H9 (cell line): ENCODE data around the gene TRPC6. TPM values are rescaled to one million over a fixed set of nuclear protein-coding genes. Genes with fewer than 3 reads are reported as not detected.

Experiments
- DNase-seq: peaks from one replicate; pipeline ENCODE4 v3.0.0-alpha.2; 2017
- H2AFZ ChIP-seq: one replicate; pipeline ENCODE4 v1.6.1; 2013; ENCODE audit warnings: mild to moderate bottlenecking, low read length, control low read depth, moderate library complexity
- H2AK5ac ChIP-seq: 2 replicates; pipeline ENCODE4 v1.6.1; 2013; ENCODE audit warnings: low read length, control low read depth, mixed read lengths; ENCODE audit not compliant: insufficient read length
- H2BK120ac ChIP-seq: one replicate; pipeline ENCODE4 v1.6.1; 2013; ENCODE audit warnings: low read depth, mild to moderate bottlenecking, low read length, control low read depth, inconsistent platforms; ENCODE audit not compliant: poor library complexity, severe bottlenecking
- H2BK12ac ChIP-seq: 2 replicates; pipeline ENCODE4 v1.6.1; 2013; ENCODE audit warnings: low read length, control low read depth, mixed read lengths, low read depth; ENCODE audit not compliant: insufficient read length
- H2BK15ac ChIP-seq: 2 replicates; pipeline ENCODE4 v1.6.1; 2013; ENCODE audit warnings: low read depth, low read length, control low read depth
- H2BK20ac ChIP-seq: one replicate; pipeline ENCODE4 v1.6.1; 2013; ENCODE audit warnings: low read depth, mild to moderate bottlenecking, low read length, control low read depth, inconsistent platforms; ENCODE audit not compliant: poor library complexity, severe bottlenecking
- H2BK5ac ChIP-seq: 2 replicates; pipeline ENCODE4 v1.6.1; 2013; ENCODE audit warnings: low read length, control low read depth, mixed read lengths; ENCODE audit not compliant: insufficient read length
- H3K14ac ChIP-seq: 2 replicates; pipeline ENCODE4 v1.6.1; 2013; ENCODE audit warnings: low read length, control low read depth; ENCODE audit not compliant: insufficient read depth
- H3K18ac ChIP-seq: 2 replicates; pipeline ENCODE4 v1.6.1; 2013; ENCODE audit warnings: low read depth, mild to moderate bottlenecking, mixed read lengths, low read length, control low read depth; ENCODE audit not compliant: insufficient read length
- H3K23ac ChIP-seq: 2 replicates; pipeline ENCODE4 v1.6.1; 2013; ENCODE audit warnings: low read length, control low read depth, mixed read lengths, low read depth; ENCODE audit not compliant: insufficient read length
- H3K23me2 ChIP-seq: 2 replicates; pipeline ENCODE4 v1.6.1; 2013; ENCODE audit warnings: low read depth, mild to moderate bottlenecking, mixed read lengths, low read length, control low read depth; ENCODE audit not compliant: insufficient read length, poor library complexity, severe bottlenecking
- H3K27ac ChIP-seq: 2 replicates; pipeline ENCODE4 v1.5.1; 2013; ENCODE audit warnings: low read length, control low read depth, mixed read lengths, low read depth; ENCODE audit not compliant: insufficient read length
- H3K27me3 ChIP-seq: 2 replicates; pipeline ENCODE4 v1.6.1; 2013; ENCODE audit warnings: low read length, control low read depth, inconsistent platforms; ENCODE audit not compliant: insufficient read depth
- H3K4ac ChIP-seq: 2 replicates; pipeline ENCODE4 v1.6.1; 2013; ENCODE audit warnings: low read depth, mild to moderate bottlenecking, control low read depth, inconsistent platforms, low read length, moderate library complexity
- H3K4me1 ChIP-seq: 2 replicates; pipeline ENCODE4 v1.6.1; 2013; ENCODE audit warnings: low read length, control low read depth, inconsistent platforms; ENCODE audit not compliant: insufficient read depth
- H3K4me2 ChIP-seq: 2 replicates; pipeline ENCODE4 v1.6.1; 2013; ENCODE audit warnings: low read length, control low read depth, mixed read lengths; ENCODE audit not compliant: insufficient read length, insufficient read depth
- H3K56ac ChIP-seq: 2 replicates; pipeline ENCODE4 v1.6.1; 2013; ENCODE audit warnings: low read depth, mild to moderate bottlenecking, mixed read lengths, low read length, control low read depth; ENCODE audit not compliant: insufficient read length
- H3K79me1 ChIP-seq: 2 replicates; pipeline ENCODE4 v1.6.1; 2013; ENCODE audit warnings: low read depth, mild to moderate bottlenecking, moderate library complexity, low read length, control low read depth, inconsistent platforms; ENCODE audit not compliant: insufficient read depth, poor library complexity, severe bottlenecking
- H3K79me2 ChIP-seq: 2 replicates; pipeline ENCODE4 v1.6.1; 2013; ENCODE audit warnings: low read length, control low read depth, inconsistent platforms; ENCODE audit not compliant: insufficient read depth
- H3K9ac ChIP-seq: 2 replicates; pipeline ENCODE4 v1.6.1; 2013; ENCODE audit warnings: low read length, control low read depth, mixed read lengths; ENCODE audit not compliant: insufficient read length; ENCODE audit errors: extremely low read depth
- H3K9me3 ChIP-seq: one replicate; pipeline ENCODE4 v1.6.1; 2013; ENCODE audit warnings: low read depth, low read length, inconsistent platforms; ENCODE audit not compliant: control insufficient read depth
- H3T11ph ChIP-seq: one replicate; pipeline ENCODE4 v1.6.1; 2013; ENCODE audit warnings: mild to moderate bottlenecking, low read length, control low read depth, inconsistent platforms
- H4K20me1 ChIP-seq: one replicate; pipeline ENCODE4 v1.6.1; 2013; ENCODE audit not compliant: control insufficient read depth, insufficient read length, insufficient read depth
- H4K5ac ChIP-seq: 2 replicates; pipeline ENCODE4 v1.6.1; 2013; ENCODE audit warnings: low read depth, mild to moderate bottlenecking, mixed read lengths, low read length, control low read depth; ENCODE audit not compliant: insufficient read length
- H4K8ac ChIP-seq: replicated peaks from 2 replicates; pipeline ENCODE4 v1.6.1; 2013; ENCODE audit warnings: low read length, control low read depth, mixed read lengths, low read depth; ENCODE audit not compliant: insufficient read length
- H4K91ac ChIP-seq: 2 replicates; pipeline ENCODE4 v1.6.1; 2013; ENCODE audit warnings: low read depth, mild to moderate bottlenecking, moderate library complexity, mixed read lengths, low read length, control low read depth; ENCODE audit not compliant: insufficient read length
- H3K27ac Mint-ChIP-seq, 3 experiments: 2 replicates in 2 of 3; 3 replicates in 1 of 3; pipeline ENCODE4 v1.8.0; 2020 to 2021; ENCODE audit warnings: mixed read lengths in 3 of 3, mild to moderate bottlenecking in 1 of 3, moderate library complexity in 1 of 3
- H3K27me3 Mint-ChIP-seq: 2 replicates; pipeline ENCODE4 v1.8.0; 2021; ENCODE audit warnings: low read depth, mild to moderate bottlenecking, moderate library complexity, mixed read lengths
- H3K36me3 Mint-ChIP-seq, 3 experiments: 2 replicates in 2 of 3; 3 replicates in 1 of 3; pipeline ENCODE4 v1.8.0; 2020 to 2021; ENCODE audit warnings: low read depth in 3 of 3, mixed read lengths in 3 of 3; ENCODE audit not compliant: insufficient read depth in 1 of 3
- H3K4me1 Mint-ChIP-seq, 2 experiments: 2 replicates each; pipeline ENCODE4 v1.8.0; 2020; ENCODE audit warnings: mixed read lengths in 2 of 2
- H3K4me3 Mint-ChIP-seq, 2 experiments: 2 replicates in 1 of 2; 3 replicates in 1 of 2; pipeline ENCODE4 v1.8.0; 2020 to 2021; ENCODE audit warnings: mild to moderate bottlenecking in 2 of 2, mixed read lengths in 2 of 2, moderate library complexity in 1 of 2
- H3K9me3 Mint-ChIP-seq, 2 experiments: 2 replicates in 1 of 2; 3 replicates in 1 of 2; pipeline ENCODE4 v1.8.0; 2020; ENCODE audit warnings: mild to moderate bottlenecking in 2 of 2, mixed read lengths in 2 of 2, moderate library complexity in 1 of 2
- CTCF ChIP-seq: fragments of 200-600 bp; sonication (generic); conservative IDR thresholded peaks from 3 replicates; pipeline ENCODE4 v1.8.0; 2021; ENCODE audit warnings: antibody characterized with exemption, mild to moderate bottlenecking
- WGBS: extraction: QIAGEN DNeasy Blood & Tissue Kit; methylation state at CpG from one replicate; pipeline ENCODE4 v1.1.7; 2013; ENCODE audit warnings: missing lambda C conversion rate, low lambda C conversion rate, mixed read lengths; ENCODE audit not compliant: insufficient read length; ENCODE audit errors: extremely low coverage; 5-methylcytosine and 5-hydroxymethylcytosine counted together
- total RNA-seq: library from RNA; stranded (reverse); gene quantifications from 2 replicates; pipeline ENCODE4 v1.2.1, GENCODE V29; 2021

Gene TRPC6
- total RNA-seq, 1 experiment from 2014 or later: 14.4 TPM

GRCh38 chr11:101442171-101442570 lies 141.6 kb downstream of the TRPC6 start:
- no peak overlapping the region for H3K4me2 ChIP-seq
- H3K9me3 Mint-ChIP-seq: 0 out of 5 replicates have a peak, but pooled peaks cover 0 to 3% of the 10 kb centered on the region in 2 experiments
- WGBS: no CpG with 5 or more reads among the region's 4 CpGs
- no peak overlapping the region; a peak in 1 of 7 replicates for H3K27ac Mint-ChIP-seq
- H4K8ac ChIP-seq: no peak overlapping the region
- H2BK20ac ChIP-seq: no peak overlapping the region
- H3K79me2 ChIP-seq: no peaks in the 10 kb centered on the region
- H3K27me3 Mint-ChIP-seq: no peaks in the 10 kb centered on the region
- no peaks in the 10 kb centered on the region for H3K79me1 ChIP-seq
- H3K4me3 Mint-ChIP-seq: no peak overlapping the region
- no peak overlapping the region for H3K9ac ChIP-seq
- H3K9me3 ChIP-seq: no peaks in the 10 kb centered on the region
- no peak overlapping the region for H3T11ph ChIP-seq
- H3K14ac ChIP-seq: no peak overlapping the region
- no peaks in the 10 kb centered on the region for H3K4me1 ChIP-seq
- H4K5ac ChIP-seq: no peak overlapping the region
- H2AK5ac ChIP-seq: no peak overlapping the region
- no peak overlapping the region for H2AFZ ChIP-seq
- H3K23me2 ChIP-seq: no peaks in the 10 kb centered on the region
- H3K4ac ChIP-seq: no peak overlapping the region
- H3K27me3 ChIP-seq: no peaks in the 10 kb centered on the region
- H2BK12ac ChIP-seq: no peak overlapping the region
- no peak overlapping the region for H3K56ac ChIP-seq
- no peak overlapping the region for H3K27ac ChIP-seq
- H3K18ac ChIP-seq: no peak overlapping the region
- no peak overlapping the region for H2BK120ac ChIP-seq
- peaks cover 0 to 2% of the 10 kb centered on the region in 2 experiments; a peak in 1 of 4 replicates for H3K4me1 Mint-ChIP-seq
- no peak overlapping the region for H2BK5ac ChIP-seq
- no peak overlapping the region for H2BK15ac ChIP-seq
- no peak for DNase-seq
- H4K20me1 ChIP-seq: no peaks in the 10 kb centered on the region
- no peak overlapping the region for H4K91ac ChIP-seq
- no peaks in the 10 kb centered on the region for H3K36me3 Mint-ChIP-seq
- no peak overlapping the region for H3K23ac ChIP-seq
- TF ChIP-seq CTCF: no peak
